Activated naive CD4-positive, alpha-beta T cell (primary cell): ENCODE results near the gene USP32.
"Not testable (repeated sequence)": the region's sequence is repeated elsewhere in the genome, so short reads cannot be mapped to it uniquely, and the experiment has no call there.

Experiments
- DNase-seq, 4 experiments: peaks; one replicate each; lab custom pipeline; 2025; lab: John Stamatoyannopoulos, UW

USP32 gene

DNA sequence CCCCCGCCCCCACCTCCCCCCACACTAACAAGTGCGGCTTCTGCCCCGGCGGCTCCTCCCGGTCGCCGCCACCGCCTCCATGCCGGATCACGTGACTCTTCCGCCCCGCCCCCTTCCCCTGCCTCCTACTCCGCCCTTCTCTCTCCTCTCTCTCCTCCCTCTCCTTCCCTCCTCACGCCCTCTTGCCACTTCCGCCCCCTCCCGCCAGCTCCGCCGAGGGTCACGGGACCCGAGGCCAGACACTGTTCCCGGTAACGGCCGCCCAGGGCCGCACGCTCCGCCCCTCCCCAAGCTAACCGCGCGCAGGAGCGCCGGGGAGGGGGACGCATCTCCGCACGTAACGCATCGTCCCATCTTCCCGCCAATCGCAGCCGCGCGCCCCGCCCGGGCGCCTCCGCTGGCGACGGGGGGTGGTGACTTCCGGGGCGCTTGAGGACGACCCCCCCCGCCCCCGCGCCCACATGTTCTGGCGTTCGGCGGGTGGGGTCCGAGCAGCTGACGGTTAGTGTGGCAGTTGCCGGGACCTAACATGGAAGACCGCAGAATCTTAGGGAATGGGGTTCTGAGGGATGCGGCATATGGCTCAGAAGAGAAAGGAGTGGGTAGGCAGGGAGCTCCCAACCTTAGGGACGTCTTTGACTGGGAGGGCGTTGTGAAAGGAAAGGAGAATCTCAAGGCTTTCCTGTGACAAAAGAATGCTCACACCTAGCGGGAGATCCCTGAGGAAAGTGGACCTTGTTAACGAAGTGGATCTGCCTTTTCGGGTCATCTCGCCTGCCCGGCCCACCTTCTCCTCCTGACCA, at the start of gene USP32:
Gene USP32, minus strand, starts transcription at position 92 of the 803 bp plus-strand sequence. CDS start 194 bp downstream, outside the sequence.
- DNase-seq = peak; percentile 87 to 98 (median 96)

DNA sequence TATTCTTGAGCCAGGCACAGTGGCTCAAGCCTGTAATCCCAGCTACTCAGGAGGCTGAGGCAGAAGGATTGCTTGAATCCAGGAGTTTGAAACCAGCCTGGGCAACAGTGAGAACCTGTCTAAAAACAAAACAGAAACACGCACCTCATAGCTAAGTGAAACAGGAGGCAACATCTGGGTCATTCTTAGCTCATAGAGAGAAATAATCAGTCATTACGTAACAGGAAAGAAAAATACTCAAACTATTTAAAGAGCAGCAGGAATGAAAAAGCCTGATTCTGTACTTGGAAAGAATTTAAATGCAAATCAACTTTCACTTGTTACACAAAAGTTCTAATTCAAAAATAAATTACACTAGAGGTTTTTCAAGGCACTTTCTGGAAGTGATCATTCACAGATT, 47.6 kb upstream of the USP32 start:
- DNase-seq = no peak

- DNase-seq = no peak
Measured at GRCh38 chr17:60436676-60437075, 44.7 kb upstream of the USP32 start.

DNA sequence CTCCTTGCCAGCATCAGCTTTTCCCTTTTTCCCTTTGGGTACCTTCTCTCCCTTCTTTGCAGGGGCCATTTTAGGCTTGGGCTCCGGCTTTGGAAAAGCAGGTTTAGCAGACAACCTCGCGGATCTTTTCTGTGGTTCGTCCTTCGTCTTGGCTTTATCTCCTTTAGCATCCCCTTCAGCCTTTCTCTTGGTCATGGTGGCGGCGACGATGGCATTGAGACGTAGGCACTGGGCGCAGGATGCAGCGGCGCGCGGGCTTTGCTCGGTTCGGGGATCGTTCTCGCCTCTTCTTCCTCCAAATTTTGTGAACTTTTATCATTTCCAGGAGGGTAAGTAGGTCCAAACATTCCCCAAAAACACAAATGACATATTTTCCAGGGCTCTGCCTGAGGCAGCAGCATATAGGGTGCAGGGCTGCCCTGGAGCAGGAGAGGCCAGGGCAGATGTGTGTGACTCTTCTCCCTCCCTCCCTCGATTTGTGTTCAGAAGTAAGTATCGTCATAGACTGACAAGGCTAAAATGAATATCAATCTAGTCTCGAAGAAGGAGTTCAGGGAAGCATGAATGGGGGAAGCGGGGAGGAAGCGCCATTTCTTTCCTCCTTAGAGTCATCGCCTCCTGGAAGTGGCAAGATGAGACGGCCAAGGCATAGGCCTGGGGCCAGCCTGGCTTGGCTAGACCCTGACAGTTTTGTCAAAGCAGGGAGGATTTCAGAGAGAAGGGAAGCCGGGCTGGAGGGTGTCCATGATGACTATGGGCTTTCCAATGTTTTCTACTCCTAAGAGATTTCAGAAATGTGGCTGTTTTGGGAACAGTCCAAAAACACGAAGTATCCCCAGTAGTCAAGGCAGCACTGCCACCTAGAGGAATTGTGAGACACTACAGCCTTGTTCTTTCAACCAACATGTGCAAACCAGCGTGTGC, 43.6 kb upstream of the USP32 start:
- peak in 2 of 4 experiments; percentile 10 to 13 for DNase-seq

- not testable (repeated sequence) for DNase-seq
Measured at GRCh38 chr17:60433021-60433997, 41.4 kb upstream of the USP32 start.

DNA sequence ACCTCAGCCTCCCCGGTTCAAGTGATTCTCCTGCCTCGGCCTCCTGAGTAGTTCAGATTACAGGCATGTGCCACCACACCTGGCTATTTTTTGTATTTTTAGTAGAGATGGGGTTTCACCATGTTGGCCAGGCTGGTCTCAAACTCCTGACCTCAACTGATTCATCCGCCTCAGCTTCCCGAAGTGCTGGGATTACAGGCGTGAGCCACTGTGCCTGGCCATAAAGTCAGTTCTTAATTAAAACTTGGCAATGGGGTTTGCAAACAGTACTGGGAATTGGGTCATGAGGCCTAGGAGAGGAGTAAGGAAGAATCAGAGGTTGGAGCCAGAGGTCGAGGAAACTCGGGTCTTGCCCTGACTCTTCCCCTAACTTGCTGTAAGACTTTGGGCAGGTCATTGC, 38.6 kb upstream of the USP32 start:
- not testable (repeated sequence) for DNase-seq

- DNase-seq = not testable (repeated sequence)
Measured at GRCh38 chr17:60428491-60428890, 36.6 kb upstream of the USP32 start.

DNA sequence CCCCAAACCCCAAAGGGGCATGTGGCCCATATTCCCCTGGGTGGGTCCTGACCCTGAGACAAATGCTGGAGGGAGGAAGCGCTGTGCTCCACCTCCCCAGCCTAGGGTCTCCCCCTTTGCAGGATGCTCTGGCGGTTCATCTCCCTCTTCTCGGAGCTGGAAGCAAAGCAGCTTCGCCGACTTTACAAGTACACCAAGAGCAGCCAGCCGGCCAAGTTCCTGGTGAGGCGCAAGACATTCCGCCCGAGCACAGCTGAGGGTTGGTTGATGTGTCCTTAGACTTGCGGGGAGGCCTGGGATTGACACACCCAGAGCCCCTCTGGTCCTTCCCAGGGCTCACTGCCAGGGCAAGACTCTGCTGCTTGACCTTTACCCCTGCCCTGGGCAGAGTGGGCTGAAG, 34.7 kb upstream of the USP32 start:
- DNase-seq = no peak

GRCh38 chr17:60425626-60426025, 33.7 kb upstream of the USP32 start:
- DNase-seq = no peak

DNA sequence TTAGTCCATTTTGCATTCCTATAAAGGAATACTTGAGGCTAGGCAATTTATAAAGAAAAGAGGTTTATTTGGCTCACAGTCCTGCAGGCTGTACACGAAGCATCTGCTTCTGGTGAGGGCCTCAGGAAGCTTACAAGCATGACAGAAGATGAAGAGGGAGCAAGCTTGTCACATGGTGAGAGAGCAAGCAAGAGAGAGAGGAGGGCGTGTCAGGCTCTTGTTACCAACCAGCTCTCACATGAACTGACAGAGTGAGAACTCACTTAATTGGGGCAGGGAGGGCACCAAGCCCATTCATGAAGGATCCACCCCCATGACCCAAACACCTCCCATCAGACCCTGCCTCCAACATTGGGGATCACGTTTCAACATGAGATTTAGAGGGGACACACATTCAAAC, 31.9 kb upstream of the USP32 start:
- no peak for DNase-seq

- DNase-seq = no peak
Measured at GRCh38 chr17:60422162-60422665, 30.3 kb upstream of the USP32 start, which contains the start of gene CHCT1. TSS of gene CHCT1 (plus strand) at chr17:60422489. CDS start at chr17:60422593, 104 bp downstream.

GRCh38 chr17:60421273-60422161, 29.6 kb upstream of the USP32 start:
- DNase-seq = peak; percentile 51 to 71 (median 58)

GRCh38 chr17:60419875-60420274, 27.9 kb upstream of the USP32 start:
- DNase-seq = not testable (repeated sequence)

DNA sequence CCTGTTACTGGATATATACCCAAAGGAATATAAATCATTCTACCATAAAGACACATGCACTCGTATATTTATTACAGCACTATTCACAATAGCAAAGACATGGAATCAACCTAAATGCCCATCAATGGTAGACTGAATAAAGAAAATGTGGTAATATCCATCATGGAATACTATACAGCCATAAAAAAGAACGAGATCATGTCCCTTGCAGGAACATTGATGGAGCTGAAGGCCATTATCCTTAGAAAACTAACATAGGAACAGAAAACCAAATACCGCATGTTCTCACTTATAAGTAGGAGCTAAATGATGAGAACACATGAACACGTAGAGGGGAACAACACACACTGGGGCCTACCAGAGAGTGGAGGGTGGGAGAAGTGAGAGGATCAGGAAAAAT, 27.1 kb upstream of the USP32 start:
- not testable (repeated sequence) for DNase-seq

DNA sequence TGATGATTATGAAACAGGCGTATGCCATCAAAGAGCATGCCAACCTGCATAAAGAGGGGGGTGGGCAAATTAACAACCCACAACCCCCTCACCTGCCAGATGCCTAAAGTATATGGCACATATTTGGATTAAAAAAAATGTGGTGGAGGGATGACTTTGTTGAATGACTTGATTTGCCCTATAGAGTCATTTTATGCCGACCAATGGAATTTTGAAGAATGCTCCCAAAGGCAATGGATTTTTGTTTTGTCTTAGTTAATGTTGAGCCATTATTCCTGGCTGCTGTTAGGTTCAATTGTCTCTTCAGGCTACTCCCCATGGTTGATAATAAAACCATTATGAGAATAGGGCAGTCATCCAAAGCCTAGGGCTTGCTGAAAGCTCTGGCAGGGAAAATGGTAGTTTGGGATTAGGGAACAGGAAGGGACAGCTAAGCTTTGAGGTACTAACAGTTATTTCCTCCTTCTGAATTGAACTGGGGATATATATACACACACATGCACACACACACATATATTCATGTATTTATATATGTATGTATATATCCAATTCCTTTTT, 24.5 kb upstream of the USP32 start:
- DNase-seq = no peak

DNA sequence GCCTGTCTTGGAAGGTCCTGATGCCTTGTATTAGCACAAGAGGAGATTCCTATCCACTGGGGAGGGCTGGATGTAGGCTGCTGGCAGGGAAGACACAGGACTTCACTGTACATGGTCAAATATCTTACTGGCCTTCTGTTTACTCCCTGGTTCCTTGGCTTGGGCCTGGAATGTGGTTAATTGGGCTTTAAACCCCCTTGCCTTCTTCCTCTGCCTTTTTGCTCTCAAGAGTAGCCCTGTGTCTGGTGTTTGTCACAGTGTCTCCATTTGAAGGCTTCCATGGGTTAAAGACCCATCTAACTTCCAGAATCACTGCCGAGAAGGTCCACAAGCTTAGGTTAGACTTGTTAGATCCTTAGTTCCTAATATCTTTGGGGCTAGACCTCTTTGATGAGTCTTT, 23.2 kb upstream of the USP32 start:
- DNase-seq = no peak

GRCh38 chr17:60412701-60413100, 20.8 kb upstream of the USP32 start:
- no peak for DNase-seq

GRCh38 chr17:60410001-60410400, 18.1 kb upstream of the USP32 start:
- DNase-seq = no peak

GRCh38 chr17:60406887-60407286, 15.0 kb upstream of the USP32 start:
- no peak for DNase-seq

DNA sequence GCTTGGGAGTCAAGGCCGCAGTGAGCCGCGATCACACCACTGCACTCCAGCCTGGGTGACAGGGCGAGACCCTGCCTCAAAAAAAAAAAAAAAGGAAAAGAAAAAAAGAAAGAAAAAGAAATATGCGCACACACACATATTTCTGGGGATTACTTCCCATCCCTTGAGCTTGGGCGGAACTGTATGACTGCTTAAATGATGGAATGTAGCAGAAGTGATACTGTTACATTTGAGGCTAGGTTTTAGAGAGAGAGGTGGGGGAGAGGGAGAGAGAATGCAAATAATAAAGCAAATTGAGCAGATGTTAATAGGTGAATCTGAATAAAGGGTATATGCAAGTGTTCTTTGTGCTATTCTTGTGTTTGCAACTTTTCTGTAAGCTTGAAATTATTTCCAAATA, 12.0 kb upstream of the USP32 start:
- no peak for DNase-seq
